T-helper 9 cell (primary cell): ENCODE measurements around the gene DYDC1.
"Not testable (repeated sequence)": the region's sequence is repeated elsewhere in the genome, so short reads cannot be mapped to it uniquely, and the experiment has no call there.

Experiments used
- DNase-seq: peaks from one replicate; pipeline ENCODE4 v3.0.0-alpha.2; 2020
- total RNA-seq, 2 donors: gene quantifications; one replicate each; lab custom pipeline; 2026; lab: John Stamatoyannopoulos, UW

The DYDC1 gene
- total RNA-seq, result 0 reads per million in 2 donors

DNA sequence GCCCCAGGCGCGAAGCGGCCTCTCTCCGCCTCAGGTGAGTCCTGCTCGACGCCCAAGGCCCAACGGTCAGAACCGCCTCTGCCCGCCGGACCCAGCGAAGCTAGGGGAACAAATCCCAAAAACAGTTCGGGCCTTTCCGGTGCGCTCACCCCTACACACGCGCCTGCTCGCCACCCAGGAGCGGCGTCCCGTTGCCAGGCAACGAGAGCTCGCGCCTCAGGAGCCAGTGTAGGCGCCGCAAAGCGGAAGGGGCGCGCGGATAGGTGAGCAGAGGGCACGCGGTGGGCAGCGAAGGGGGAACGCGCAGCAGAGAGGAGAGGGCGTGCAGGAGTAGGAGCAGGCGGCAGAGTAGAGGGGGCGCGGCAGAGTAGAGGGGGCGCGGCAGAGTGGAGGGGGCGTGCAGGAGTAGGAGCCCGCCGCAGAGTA is at the start of gene DYDC1, which contains the start of gene DYDC2:
DYDC1 (minus strand) TSS at position 193 of the 426 bp plus-strand sequence. CDS start 4,154 bp downstream, outside the sequence.
DYDC2 (plus strand) TSS at position 219 of the 426 bp plus-strand sequence. CDS start 5,663 bp downstream, outside the sequence.
- DNase-seq, result no peak

- DNase-seq, result no peak
These were observed 49.6 kb upstream of the DYDC1 start for GRCh38 chr10:80406204-80406603.

GRCh38 chr10:80405626-80406025 is 49.1 kb upstream of the DYDC1 start:
- no peak for DNase-seq

- DNase-seq, result no peak
These were observed 48.5 kb upstream of the DYDC1 start for GRCh38 chr10:80405035-80405434.

- DNase-seq, result no peak
These were observed 43.7 kb upstream of the DYDC1 start for GRCh38 chr10:80400136-80400804.

DNA sequence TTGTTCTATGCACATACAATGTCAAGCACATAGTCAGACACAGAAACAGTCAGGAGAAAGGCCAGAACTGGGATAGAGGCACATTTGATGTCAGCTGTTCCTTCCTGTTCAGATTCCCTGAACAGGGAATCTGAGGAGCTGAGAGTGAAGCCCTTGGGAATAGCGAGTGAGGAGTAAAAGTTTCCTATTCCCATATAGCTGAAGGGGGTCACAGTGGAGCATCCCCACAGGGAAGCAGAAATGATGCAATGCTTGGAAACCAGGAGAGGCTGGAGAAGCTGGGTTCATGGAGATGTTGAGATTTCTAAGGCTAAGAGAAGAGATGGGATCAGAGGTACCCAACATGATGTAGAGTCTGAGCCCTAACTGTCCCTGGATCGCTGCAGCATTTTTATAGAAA is 40.5 kb upstream of the DYDC1 start:
- no peak for DNase-seq

DNA sequence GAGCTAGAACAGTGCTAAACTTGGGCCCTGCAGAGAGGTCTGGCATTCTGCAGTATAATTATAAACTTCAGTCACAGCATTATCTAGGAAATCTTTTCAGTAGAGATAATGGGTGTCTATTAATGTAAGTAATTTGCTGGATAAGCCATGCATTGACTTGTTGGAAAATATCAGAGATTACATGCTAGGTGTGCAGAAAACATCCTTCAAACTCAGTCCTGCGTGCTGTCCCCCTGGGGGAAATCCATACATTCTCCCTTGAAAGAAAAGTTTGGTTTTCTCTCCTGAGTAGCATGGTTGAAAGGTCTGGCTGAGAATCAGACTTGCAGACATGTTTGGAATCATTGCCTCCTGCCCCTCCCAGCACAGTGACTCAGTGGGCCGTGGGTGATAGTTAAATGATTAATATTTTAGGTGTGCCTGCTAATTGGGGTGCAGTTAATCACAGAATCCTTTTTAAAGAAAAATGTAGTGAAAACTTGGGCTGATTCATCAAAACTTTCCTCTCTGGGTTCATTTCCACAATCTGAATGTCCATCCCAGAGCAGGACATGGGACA is 37.9 kb upstream of the DYDC1 start:
- no peak for DNase-seq

GRCh38 chr10:80392250-80392649 is 35.7 kb upstream of the DYDC1 start:
- no peak for DNase-seq

DNA sequence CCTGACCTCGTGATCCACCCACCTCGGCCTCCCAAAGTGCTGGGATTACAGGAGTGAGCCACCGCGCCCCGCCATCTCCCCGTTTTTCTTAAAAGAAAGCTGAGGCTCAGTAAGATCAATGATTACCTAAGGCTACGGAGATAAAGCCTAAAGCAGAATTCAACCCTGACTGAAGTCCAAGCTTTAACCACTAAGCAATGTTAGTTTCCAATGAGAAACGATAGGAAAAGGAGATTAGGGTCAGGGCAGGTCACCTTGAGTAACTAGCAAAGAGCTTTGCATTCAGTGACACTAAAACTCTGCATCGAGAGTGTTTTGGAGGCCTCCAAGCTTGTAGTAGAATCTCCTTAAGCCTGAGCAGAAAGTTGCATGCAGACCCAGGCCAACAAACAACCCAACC is 34.2 kb upstream of the DYDC1 start:
- DNase-seq, result no peak

- peak; percentile 9 for DNase-seq
These were observed 26.4 kb upstream of the DYDC1 start for GRCh38 chr10:80382989-80383388.

GRCh38 chr10:80380185-80380584 is 23.6 kb upstream of the DYDC1 start:
- no peak for DNase-seq

GRCh38 chr10:80379701-80380100 is 23.1 kb upstream of the DYDC1 start:
- DNase-seq, result no peak

- no peak for DNase-seq
These were observed 16.9 kb upstream of the DYDC1 start for GRCh38 chr10:80373502-80373901.

GRCh38 chr10:80372675-80373074 is 16.1 kb upstream of the DYDC1 start:
- no peak for DNase-seq

GRCh38 chr10:80371467-80371866 is 14.9 kb upstream of the DYDC1 start:
- DNase-seq, result no peak

GRCh38 chr10:80365510-80365909 is 9.0 kb upstream of the DYDC1 start:
- DNase-seq, result no peak

GRCh38 chr10:80359644-80360043 is 3.1 kb upstream of the DYDC1 start:
- DNase-seq, result no peak

DNA sequence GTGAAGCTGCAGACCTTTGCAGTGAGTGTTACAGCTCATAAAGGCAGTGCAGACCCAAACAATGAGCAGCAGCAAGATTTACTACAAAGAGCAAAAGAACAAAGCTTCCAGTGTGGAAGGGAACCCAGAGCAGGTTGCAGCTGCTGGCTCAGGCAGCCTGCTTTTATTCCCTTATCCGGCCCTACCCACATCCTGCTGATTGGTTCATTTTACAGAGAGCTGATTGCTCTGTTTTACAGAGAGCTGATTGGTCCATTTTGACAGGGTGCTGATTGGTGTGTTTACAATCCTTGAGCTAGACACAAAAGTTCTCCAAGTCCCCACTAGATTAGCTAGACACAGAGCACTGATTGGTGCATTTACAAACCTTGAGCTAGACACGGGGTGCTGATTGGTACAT is 2.4 kb upstream of the DYDC1 start:
- DNase-seq, result not testable (repeated sequence)

- DNase-seq, result no peak
These were observed 1.2 kb upstream of the DYDC1 start for GRCh38 chr10:80357851-80358125.

- no peak for DNase-seq
These were observed 665 bp upstream of the DYDC1 start for GRCh38 chr10:80356989-80357850.

GRCh38 chr10:80351220-80351619 is 5.3 kb downstream of the DYDC1 start:
- DNase-seq, result no peak

DNA sequence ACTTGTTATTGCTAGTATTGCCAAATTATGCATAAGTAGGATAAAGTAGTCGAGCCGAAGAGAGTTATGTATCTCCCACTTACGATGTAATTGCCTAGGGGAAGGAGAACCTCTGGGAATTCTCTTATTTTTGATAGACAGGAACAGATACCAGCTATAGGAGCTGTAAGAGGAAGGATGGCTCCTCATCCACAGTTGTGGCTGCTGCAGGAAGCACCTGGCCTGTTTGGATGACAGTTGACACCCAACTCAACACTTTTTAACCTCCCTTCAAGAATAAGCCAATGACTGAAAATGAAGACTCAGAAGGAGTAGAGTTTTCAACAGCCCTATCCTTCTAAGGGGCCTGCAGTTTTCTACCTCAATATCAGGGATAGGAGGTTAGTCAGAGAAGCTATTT is 6.3 kb downstream of the DYDC1 start:
- DNase-seq, result no peak

DNA sequence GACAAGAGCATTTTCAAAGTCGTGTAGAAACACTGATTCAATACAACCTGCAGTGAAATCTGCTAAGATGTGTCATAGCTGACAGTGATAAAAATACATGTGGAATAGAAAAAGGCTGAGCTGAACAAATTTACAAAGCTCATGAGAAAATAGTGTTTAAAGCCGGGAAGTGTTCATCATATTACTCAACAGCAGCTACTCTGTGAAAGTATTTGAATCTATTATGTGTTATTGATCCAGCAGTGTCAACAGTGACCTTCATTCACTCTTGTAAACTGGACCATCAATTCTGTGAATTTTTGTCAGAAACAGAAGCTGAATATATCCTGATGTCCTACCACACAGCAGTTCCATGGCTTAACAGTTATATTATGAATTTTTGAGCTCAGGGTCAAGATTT is 11.6 kb downstream of the DYDC1 start:
- no peak for DNase-seq

GRCh38 chr10:80344276-80344675 is 12.3 kb downstream of the DYDC1 start:
- no peak for DNase-seq
